Measurements from ENCODE around the gene PNKP.

DNA sequence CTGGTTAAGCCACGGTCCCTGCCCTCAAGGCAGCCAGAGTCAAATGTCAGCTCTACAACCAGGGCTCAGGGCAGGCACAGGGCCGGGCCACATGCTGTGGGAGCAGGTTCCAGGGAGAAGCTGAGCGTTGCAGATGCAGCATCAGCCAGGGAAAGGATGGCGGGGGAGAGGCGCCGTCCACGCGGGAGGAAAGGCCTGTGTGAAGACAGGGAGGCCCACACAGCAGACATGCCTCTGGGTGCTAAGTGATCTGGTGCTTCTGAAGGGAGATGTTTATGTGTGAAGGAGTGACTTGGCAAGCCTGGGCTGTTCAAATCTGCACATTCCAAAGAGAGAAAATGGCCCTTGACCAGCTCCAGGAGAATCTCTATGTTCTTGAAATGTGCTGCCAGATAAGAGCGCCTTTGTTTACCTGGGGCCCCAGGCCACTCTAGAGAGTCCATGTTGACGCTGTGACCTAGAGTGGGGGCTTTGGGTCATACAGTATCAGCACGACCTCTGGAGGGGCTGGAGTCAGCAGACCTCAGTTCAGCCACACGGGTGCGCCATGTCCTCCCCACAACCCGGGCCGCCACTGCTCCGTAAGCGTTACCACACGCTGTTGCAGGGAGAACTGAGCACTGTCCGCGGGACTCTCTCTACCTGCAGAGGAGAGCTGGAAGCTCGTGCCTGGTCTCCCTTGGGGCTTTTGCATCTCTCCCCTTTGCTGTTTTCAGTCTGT is 45.7 kb upstream of the PNKP start:
- TF ChIP-seq ZFP3 (CRISPR knock-in tag; IDR thresholded peaks at IDR 0.05): no peak
- TF ChIP-seq, protein P1, sequence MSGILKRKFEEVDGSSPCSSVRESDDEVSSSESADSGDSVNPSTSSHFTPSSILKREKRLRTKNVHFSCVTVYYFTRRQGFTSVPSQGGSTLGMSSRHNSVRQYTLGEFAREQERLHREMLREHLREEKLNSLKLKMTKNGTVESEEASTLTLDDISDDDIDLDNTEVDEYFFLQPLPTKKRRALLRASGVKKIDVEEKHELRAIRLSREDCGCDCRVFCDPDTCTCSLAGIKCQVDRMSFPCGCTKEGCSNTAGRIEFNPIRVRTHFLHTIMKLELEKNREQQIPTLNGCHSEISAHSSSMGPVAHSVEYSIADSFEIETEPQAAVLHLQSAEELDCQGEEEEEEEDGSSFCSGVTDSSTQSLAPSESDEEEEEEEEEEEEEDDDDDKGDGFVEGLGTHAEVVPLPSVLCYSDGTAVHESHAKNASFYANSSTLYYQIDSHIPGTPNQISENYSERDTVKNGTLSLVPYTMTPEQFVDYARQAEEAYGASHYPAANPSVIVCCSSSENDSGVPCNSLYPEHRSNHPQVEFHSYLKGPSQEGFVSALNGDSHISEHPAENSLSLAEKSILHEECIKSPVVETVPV (CRISPR knock-in tag; IDR thresholded peaks at IDR 0.05): no peak

Measured in SK-N-SH treated with all-trans-retinoic acid at 6 μM for 48 hours (cell line).